ENCODE measurements around the gene CCND2.

Gene CCND2

GRCh38 chr12:4256043-4256826, 17.3 kb upstream of the CCND2 start:
- DNase-seq (ENCODE audit: low spot score), result no peak

- no peak for DNase-seq (ENCODE audit: low spot score)
Observed at GRCh38 chr12:4257442-4257841, 16.1 kb upstream of the CCND2 start.

- DNase-seq (ENCODE audit: low spot score), result no peak
Observed at GRCh38 chr12:4259099-4259498, 14.5 kb upstream of the CCND2 start.

GRCh38 chr12:4261655-4262054, 11.9 kb upstream of the CCND2 start:
- DNase-seq (ENCODE audit: low spot score), result no peak

- DNase-seq (ENCODE audit: low spot score), result no peak
Observed at GRCh38 chr12:4265280-4265679, 8.3 kb upstream of the CCND2 start.

GRCh38 chr12:4266990-4267389, 6.6 kb upstream of the CCND2 start:
- DNase-seq (ENCODE audit: low spot score), result no peak

GRCh38 chr12:4267704-4268328, 5.7 kb upstream of the CCND2 start:
- no peak for DNase-seq (ENCODE audit: low spot score)

- DNase-seq (ENCODE audit: low spot score), result no peak
Observed at GRCh38 chr12:4268329-4269181, 5.0 kb upstream of the CCND2 start.

- no peak for DNase-seq (ENCODE audit: low spot score)
Observed at GRCh38 chr12:4269279-4269991, 4.1 kb upstream of the CCND2 start.

- no peak for DNase-seq (ENCODE audit: low spot score)
Observed at GRCh38 chr12:4270016-4270830, 3.3 kb upstream of the CCND2 start.

- DNase-seq (ENCODE audit: low spot score), result no peak
Observed at GRCh38 chr12:4270831-4271716, 2.5 kb upstream of the CCND2 start.

GRCh38 chr12:4271717-4272423, 1.7 kb upstream of the CCND2 start:
- DNase-seq (ENCODE audit: low spot score), result no peak

GRCh38 chr12:4272424-4273272, 914 bp upstream of the CCND2 start:
- no peak for DNase-seq (ENCODE audit: low spot score)

GRCh38 chr12:4273273-4273651, 300 bp upstream of the CCND2 start:
- no peak for DNase-seq (ENCODE audit: low spot score)

GRCh38 chr12:4274396-4275015, 944 bp downstream of the CCND2 start:
- DNase-seq (ENCODE audit: low spot score), result no peak

GRCh38 chr12:4275016-4275869, 1.7 kb downstream of the CCND2 start:
- no peak for DNase-seq (ENCODE audit: low spot score)

GRCh38 chr12:4275870-4276301, 2.3 kb downstream of the CCND2 start:
- DNase-seq (ENCODE audit: low spot score), result no peak

Measured in HuH-7 (cell line).